HPDE6-E6E7 (cell line): ENCODE measurements around the gene SIX6.
"Not testable (repeated sequence)": the region's sequence is repeated elsewhere in the genome, so short reads cannot be mapped to it uniquely, and the experiment has no call there.

ENCODE experiments used
- DNase-seq: peaks from one replicate; pipeline ENCODE4 v3.0.0; 2011; ENCODE audit warnings: missing footprints; ENCODE audit errors: extremely low spot score

SIX6 gene

DNA sequence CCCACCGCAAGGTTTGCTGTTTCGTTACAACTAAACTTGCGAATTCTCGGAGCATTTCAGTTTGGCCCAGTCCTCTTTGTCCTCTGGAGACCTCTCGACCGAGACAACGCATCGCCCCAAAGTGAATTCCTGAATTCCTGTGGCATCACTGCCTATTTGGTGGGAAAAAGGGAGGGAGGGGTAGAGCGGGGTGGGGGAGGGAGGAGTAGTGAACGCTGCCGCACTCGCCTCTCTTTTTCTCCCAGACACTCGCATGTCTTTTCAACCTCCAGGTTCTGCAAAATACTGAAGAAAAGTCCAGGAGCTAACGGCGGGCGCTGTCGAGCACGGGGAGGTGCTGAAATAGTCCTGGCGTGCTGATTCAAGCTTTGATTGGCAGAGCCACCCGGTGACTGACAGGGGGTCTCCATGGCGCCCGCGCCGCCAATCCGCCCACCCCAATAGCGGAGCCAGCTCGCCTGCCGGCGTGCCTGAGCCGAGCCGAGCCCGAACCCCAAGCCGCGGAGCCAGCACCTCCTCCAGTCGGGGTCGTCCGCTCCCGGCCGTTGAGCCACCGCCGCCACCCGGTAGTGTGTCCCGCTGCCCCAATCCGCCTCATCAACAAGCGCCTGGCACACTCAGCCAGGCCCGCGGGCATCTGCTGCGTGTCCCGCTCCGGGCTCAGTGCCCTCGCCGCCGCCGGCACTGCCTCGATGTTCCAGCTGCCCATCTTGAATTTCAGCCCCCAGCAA, at the start of gene SIX6:
Gene SIX6, plus strand, starts transcription at position 440 of the 731 bp plus-strand sequence. Its CDS starts 253 bp downstream, at position 693.
- no peak for DNase-seq

DNA sequence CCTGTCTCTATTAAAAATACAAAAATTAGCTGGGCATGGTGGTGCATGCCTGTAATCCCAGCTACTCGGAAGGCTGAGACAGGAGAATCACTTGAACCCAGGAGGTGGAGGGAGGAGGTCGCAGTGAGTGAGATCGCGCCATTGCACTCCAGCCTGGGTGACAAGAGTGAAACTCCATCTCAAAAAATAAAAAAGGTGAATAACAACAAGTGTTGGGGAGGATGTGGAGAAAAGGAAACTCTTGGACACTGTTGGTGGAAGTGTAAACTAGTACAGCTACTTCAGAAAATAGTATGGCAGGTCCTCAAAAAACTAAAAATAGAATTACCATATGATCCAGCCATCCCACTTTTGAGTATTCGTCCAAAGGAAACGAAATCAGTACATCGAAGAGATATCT, 28.7 kb upstream of the SIX6 start:
- not testable (repeated sequence) for DNase-seq

DNA sequence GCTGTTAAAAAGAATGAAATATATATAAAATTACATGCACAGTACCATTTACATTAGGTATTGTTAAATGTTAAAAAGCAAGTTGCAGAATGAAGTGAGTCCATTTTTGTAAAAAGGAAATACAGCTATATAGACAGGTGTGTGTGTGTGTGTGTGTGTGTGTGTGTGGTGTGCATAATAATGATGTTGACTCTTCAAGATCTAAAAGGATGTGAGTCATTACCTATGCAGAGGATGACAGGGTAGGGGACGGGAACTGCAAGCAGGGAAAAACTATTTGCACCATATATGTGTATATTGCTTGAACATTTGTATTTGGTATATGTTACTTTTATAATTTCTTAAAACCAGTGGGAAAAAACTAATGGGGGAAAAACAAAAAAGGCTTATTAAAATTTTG, 26.2 kb upstream of the SIX6 start:
- DNase-seq: peak; percentile 29

DNA sequence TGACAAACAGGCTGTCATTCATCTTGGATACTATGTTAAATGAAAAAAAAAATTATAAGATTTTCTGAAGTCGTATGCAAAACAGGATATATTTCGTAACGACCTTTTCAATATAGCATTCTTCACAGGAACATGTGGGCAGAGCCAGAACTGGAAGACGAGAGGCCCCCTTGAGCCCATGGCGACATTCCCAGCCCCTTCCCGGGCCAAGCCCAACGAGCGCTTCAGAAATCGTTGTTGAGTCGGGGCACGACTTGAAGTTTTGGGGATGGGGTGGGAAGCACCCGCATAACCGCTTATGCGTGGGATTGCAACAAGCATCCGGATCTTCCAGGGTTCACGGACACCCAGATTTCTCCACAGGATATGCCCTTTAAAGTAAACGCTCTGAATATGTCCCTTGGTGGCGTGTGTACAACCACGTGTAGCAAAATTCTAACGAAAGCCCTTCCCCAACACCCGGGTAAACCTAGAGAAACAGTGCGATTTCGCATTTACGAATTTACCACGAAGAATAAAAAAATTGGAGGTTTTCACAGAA, 23.8 kb upstream of the SIX6 start:
- no peak for DNase-seq

DNA sequence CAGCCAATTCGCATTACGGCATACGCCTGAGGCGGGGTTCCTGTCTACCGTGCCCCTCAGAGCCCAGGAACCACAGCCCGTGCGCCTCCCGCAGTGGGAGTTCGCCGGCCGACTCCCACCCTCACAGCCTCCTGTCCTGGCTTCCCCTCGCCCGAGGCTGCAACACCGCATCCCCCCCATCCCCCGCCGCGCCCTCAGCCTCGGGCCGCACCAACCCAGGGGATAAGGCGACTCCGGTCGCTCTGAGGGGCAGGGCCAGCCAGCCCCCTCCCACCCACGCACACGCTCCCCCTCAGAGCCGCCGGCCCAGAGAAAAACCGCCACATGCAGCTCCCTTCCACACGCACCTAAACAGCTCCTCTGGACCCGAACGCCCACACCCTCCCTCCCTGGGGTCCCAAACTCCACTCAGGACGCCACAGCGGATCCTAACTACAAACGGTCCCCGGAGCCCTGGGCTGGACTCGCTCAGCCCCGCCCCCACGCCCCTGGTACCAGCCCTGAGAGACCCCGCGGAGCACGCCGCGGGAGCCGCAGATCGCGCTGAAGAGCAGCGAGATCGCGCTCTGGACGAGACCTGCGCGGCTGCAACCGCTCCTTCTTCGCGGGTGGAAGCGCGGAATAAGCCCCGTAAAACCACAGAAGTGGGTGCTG, 23.2 kb upstream of the SIX6 start, which contains the start of gene C14orf39:
Gene C14orf39, minus strand, starts transcription at position 466 of the 654 bp plus-strand sequence. CDS start 985 bp downstream, outside the sequence.
- peak; percentile 36 for DNase-seq

DNA sequence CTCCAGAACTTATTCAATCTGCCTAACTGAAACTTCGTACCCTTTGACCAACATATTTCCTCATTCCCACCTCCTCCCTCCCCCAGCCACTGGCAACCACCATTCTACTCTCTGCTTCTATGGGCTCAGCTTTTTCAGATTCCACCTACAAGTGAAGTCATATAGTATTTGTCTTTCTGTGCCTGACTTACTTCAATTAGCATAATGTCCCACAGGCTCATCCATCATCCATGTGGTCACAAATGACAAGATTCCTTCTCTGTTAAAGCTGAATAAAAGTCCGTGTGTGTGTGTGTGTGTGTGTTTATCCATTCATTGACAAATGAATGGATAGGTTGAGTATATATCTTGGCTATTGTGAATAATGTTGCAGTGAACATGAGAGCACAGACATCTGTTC, 21.7 kb upstream of the SIX6 start:
- DNase-seq: no peak

DNA sequence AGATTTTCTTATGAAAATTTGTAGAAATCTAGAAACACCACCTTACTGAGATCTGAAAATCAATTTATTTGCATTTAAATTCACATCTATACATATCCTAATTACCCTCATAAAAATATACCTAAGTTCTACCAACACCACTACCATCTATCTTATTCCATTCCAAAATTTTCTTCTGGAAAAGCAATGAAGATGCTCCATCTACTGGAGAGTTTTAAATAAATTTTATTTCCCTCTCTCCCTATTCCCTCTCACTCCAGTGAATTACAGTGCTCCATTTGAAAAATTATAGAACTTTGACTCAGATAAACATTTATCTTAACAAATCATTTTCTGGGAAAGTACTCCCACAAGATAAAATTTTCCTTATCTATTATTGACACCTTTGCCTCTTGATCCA, 20.8 kb upstream of the SIX6 start:
- no peak for DNase-seq

DNA sequence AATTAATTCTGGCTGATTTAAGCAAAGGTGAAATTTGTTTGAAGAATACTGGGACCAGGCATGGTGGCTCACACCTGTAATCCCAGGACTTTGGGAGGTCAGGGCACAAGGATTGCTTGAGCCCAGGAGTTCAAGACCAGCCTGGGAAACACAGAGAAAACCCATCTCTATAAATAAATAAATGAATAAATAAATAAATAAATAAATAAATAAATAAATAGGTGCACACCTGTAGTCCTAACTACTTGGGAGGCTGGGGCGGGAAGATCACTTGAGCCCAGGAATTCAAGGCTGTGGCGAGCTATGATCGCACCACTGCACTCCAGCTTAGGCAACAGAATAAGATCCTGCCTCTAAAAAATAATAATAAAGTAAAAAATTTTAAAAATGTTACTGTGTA, 18.7 kb upstream of the SIX6 start:
- no peak for DNase-seq

DNA sequence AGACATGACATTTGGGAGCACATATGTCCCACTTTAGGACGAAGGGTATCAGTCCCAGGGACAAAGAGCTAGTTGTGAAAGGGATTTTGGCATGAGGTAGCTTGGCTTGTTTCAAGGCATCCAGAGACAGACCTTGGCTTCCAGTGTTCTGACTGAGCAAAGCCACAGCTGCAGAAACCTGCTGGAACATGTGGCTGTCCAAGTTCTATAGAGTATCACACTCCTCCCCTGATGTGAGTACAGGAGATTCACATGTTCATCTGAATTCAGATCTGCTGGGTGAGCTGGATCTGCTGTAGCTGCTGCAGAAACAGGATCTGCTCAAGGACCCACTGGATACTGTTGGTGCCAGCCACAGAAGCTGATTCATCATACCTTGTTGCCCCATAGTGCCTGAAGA, 13.0 kb upstream of the SIX6 start:
- DNase-seq: no peak

DNA sequence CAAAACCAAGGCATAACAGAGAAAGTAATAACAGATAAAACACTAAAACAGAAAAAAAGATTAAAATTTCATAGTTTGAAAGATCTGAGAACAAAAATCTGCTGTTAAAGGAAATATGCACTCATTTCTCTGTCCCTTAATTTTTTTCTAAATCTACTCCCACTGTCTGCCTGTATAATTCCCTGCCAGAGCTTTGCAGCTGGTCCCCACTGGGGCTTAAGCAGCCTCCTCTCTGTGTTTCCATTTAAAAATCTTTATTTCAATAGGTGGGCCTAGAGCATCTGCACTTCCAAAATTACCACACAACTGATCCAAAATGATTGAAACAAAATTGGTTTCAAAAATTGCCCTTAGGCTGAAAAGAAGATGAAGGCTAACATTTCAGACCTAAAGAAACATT, 6.4 kb upstream of the SIX6 start:
- DNase-seq: no peak

DNA sequence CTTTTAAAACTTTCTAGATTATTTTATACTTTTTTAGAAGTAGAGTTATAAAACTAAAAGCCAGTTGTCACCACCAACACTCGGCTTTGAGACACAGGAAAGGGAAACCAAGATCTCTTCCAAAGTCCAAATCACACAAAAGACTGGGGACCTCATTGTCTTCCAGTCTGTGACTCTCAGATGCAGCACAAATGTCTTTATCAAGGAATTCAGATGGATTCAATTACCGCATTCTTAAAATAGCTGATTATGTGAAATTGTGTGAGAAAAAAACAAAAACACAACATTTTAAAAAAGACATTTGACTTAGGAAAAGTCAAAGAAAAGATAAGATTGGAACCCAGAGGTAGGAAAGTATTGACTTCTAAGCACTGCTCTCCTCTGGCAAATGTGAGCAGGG, 3.5 kb upstream of the SIX6 start:
- DNase-seq: no peak

DNA sequence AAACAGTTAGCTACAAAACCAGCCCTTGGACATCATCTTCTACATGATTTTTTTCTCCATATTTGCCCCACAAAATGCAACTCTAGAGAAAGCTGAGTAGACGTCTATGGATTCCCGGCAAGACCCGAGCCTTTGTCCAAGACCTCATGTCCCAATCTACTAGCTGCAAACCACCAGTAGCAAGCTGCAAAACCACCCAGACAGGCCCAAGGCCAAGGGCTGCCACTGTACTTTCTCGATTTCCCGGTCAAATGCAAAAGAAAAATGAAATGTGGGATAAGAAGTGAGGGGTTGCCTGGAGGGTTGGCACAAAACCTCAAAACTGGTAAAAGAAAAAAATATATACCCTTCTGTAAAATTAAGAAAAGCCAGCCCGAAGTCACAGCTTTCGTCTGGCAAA, 2.9 kb upstream of the SIX6 start:
- DNase-seq: no peak

DNA sequence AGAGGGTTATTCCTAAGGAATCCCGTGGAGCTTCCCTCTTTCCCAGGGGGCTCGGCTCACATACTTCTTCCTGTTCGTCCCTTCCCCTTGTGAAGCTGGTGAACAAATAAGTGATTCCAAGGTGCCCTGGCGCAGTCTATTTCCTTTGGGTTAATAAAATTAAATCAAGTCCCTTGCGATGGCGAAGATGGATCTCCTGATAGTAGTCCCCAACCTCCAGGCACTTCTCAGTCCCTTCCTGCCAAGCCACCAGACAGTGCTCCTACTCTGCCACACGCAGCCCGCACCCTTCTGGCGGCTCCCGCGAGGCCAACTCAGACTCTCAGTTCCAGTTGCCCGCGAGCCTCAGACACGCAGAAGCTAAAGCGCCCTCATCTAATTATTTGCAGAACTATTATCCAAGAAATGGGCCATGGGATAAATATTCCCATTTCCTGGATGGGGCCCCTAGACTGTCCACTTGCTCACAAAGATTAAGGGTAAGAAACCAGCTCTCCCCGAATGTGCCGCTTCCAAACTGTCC, 2.4 kb upstream of the SIX6 start:
- no peak for DNase-seq

DNA sequence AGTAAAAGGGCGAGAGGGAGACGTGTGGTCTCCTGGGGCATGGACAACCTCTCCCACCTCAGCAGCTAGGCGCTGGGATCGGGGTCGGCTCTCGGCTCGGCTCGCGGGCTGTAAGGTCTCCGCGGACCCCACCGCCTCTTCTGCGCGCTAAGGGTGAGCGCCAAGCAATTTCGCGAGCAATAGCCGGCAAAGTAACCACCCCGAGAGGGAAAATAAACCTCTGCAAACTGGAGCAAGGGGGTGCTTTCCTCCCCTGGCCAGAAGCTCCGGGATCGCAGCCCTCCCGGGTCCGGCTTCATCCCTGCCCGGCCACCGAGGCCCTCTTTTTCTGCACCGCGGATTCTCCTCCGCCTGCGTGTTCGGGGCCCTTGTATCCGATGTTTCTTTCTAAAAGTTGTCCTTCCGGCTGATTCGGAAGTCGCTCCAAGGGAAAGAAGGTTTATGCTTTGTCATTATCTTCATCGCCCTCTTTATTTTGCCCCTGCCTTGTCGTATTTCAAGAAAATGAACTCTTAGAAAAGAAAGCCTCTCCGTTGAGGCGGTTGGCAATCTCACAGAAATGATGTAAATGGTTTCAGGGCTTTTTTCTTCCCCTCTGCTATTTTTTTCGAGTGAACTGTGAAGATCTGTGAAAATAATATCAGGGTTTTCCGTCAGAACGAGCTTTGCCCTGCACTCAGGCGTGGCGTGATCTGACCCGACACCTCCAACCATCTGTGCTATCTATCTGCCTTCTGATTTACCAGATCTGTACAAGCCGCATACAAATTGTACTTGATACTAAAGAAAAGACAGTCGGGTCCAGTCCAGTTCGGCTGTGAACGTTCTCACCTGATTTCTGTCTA, 1.7 kb upstream of the SIX6 start:
- DNase-seq: no peak

DNA sequence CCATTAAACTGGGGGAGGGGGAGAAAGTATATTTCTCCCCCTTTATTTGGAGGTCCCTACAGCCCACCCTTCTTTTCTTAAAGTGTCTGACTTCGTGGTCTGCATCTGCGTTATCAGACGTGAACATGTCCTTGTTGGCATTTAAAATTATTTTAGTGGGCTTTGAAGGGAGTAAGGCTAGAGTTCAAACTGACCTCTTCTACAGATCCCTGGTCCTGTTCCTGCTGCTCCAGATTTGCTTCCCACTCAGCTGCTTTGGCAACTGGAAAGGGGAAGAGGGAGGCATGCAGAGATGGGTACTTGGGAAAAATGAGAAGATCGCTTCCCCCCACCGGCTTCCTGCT, 611 bp upstream of the SIX6 start:
- no peak for DNase-seq

DNA sequence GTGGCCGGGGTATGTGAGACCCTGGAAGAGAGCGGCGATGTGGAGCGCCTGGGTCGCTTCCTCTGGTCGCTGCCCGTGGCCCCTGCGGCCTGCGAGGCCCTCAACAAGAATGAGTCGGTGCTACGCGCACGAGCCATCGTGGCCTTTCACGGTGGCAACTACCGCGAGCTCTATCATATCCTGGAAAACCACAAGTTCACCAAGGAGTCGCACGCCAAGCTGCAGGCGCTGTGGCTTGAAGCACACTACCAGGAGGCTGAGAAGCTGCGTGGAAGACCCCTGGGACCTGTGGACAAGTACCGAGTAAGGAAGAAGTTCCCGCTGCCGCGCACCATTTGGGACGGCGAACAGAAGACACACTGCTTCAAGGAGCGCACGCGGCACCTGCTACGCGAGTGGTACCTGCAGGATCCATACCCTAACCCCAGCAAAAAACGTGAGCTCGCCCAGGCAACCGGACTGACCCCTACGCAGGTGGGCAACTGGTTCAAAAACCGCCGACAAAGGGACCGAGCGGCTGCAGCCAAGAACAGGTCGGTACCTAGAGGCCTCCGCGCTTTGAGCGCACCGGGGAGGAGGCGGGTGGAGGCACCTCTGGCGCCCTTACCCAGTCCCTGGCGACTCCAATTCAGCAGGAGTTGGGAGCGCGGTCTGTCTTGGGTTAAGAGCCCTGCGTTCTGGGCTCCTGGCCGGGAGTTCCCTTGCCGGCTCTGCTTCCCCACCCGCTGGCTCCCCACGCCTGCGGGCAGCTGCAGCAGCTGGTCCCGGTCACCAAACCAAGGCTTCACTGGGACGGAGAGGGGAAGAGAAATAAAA, 700 bp downstream of the SIX6 start:
- no peak for DNase-seq

DNA sequence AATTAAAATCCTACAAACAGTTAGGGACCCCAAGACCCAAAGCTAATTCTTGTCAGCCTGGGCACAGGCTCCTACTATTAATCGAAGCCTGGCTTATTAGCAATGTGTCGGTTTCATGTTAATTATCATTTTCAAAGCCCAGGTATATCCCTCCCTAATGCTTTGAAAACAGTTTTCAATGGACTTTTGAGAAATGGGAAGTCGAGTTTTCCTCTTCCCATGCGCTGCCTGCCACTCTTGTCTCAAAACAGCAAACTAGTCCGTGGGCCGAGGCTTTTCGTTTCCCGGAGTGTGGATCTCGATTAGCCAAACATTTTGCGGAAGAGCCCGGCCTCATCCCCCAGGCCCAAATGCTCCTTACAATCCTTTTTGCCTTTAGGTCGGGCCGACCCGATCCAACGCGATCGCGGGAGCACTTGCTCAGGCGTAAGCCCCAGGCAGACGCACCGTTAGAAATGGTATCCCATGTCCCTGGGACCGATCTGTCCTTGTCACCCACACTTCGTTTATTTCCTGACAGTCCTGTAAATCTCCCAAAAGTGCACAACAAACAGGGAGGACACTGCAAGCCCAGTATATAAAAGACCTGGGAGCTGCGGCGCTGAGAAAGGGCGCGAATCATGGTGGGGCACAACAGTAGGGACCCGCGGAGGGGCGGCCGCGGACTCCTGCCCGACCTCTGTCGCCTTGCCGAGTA, 1.5 kb downstream of the SIX6 start:
- DNase-seq: no peak

DNA sequence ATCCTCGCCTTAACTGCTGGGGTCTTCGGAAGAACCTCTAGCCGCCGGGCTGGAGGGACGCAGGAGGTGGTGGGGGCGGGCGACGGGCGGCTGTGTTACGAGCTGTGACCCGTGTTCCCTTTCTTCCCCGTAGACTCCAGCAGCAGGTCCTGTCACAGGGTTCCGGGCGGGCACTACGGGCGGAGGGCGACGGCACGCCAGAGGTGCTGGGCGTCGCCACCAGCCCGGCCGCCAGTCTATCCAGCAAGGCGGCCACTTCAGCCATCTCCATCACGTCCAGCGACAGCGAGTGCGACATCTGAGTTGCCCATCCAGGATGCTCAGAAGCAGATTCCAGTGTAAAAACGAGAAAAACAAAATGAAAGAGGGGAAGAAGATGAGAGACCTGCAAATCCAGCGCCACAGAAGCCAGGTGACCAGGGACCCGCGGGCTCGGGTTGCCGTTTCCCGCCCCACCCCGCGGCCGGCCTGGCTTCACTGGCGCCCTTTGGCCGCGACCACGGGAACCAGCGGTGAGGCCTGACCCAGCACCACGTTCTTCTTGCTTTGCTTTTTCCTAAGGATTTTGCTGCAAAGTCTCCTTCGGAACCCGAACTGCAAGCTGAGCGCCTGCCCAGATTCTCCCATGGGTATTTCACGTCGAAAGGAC, 2.1 kb downstream of the SIX6 start:
- no peak for DNase-seq

DNA sequence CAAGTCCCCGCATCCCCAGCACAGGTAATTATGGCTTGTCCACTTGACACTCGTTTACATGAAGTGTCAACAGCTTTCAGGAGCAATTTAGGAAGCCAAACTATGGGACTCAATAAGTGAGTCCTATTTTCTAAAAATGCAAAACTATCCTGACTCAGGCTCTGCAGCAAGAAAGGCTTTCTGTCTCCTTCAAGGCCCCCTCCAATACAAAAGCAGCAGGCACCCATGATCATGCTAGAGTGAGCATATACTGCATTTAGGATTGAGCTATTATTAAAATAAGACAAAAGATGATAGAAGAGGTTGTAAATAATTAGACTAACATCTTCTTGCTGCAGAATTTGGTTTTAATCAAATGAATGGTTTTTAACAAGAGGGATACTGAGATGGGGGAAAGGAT, 3.2 kb downstream of the SIX6 start:
- DNase-seq: no peak

DNA sequence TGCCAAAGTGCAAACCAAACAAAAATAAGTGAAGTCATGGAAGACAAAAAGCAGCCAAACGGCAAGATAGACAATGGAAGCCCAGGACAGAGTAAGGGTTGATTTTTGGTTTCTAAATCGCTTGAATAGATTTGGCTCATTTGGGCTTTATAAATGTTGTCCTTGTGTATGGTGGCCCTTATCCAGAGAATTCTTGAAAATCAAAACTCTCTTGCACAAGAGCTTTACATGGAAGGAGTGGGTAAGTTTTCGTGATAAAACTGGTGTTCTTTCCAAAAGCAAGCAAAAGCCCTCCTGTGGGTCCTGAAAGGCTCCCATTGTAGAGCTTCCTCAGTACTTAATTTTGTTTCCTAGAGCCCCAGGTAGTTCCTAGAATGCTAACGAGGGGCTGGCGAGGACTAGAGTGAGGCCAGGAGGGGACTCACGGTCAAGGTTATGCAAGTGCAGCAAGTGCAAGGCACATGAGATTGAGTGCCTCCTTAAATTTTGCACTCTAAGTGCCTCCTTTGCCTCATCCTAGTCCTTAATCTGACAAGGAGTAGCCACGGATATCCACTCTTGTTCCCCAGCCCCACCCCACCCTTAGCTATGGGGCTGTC, 4.1 kb downstream of the SIX6 start:
- no peak for DNase-seq
